ENCODE data around the gene SERPINH1.

The SERPINH1 gene

DNA sequence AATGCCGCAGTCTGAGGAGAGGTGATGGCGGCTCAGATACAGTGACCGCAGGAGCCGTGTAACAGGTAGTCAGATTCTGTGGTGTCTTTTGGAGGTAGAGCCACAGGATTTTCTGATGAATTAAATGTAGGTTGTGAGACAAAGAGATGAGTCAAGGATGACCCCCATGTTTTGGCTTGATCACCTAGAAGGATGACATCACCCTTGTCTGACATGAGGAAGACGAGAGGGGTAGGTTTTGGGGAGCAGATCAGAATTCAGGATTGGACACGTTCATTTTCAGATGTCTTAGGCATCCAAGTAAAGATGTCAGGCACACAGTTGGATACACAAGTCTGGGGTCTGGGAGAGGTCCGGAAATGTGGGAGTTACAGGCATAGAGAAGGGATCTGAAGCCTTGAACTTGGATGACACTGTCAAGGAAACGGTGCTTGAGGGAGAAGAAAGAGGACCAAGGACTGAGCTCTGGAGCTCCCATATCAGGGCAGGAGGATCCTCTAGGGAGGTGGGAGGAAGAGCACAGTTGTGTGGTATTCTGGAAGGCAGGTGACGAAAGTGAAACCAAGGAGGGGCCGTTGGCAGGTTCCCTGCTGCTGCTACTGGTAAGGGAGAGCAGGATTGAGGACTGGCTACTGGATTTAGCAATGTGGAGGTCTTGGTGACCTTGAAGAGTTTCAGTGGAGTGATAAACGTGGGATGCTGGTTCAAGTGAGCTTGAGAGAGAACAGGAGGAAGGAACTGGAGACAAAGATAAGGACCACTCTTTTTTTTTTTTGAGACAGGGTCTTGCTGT is 23.7 kb upstream of the SERPINH1 start:
- H3K4me3 ChIP-seq (ENCODE audit: low read depth, low read length): no peak overlapping the region
- DNase-seq (ENCODE audit: low read depth): no peak
- TF ChIP-seq, protein P1, sequence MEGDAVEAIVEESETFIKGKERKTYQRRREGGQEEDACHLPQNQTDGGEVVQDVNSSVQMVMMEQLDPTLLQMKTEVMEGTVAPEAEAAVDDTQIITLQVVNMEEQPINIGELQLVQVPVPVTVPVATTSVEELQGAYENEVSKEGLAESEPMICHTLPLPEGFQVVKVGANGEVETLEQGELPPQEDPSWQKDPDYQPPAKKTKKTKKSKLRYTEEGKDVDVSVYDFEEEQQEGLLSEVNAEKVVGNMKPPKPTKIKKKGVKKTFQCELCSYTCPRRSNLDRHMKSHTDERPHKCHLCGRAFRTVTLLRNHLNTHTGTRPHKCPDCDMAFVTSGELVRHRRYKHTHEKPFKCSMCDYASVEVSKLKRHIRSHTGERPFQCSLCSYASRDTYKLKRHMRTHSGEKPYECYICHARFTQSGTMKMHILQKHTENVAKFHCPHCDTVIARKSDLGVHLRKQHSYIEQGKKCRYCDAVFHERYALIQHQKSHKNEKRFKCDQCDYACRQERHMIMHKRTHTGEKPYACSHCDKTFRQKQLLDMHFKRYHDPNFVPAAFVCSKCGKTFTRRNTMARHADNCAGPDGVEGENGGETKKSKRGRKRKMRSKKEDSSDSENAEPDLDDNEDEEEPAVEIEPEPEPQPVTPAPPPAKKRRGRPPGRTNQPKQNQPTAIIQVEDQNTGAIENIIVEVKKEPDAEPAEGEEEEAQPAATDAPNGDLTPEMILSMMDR (IDR thresholded peaks at IDR 0.05; ENCODE audit: control insufficient read depth, extremely low read depth, insufficient read depth): no peak

DNA sequence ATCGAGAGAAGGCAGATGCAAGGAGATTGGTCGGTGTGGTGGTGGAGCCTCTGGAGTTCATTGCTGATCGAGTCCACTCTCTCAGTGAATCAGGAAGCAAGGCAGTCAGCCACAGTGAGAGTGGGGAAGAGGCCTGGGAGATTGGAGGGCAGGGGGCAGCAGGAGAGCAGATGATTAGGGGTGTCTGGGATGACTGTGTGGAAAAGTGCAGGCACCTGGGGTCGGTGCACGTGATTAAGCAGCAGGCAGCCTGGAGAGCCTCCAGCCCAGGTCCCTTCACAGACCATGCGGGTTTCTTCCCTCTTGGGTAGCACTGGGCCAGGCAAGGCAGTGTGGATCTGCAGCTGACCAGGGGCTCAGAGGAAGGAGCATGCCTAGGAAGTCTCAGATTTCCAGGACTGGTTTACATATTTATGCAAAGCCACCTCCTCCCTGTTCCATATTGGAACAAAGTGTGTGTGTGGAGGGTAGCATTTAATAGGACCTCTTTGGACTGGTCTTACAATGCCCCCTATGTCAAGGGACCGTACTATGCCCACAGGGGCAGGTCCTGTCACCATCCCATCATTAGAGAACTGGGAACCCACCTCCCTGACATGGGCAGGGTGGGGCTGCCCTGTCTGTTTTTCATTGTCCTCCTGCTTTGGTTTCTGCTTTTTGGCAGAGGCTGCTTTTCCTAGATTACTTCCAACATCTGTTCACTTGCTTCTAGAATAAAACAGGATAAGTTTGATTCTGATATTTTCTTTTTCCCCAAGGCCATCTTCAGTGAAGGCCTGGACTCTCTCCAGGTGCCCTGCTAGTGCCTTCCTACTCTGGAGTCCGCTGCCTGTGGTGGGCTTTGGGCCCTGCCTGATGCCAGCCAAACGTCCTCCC is 22.4 kb upstream of the SERPINH1 start:
- no peak for DNase-seq (ENCODE audit: low read depth)

DNA sequence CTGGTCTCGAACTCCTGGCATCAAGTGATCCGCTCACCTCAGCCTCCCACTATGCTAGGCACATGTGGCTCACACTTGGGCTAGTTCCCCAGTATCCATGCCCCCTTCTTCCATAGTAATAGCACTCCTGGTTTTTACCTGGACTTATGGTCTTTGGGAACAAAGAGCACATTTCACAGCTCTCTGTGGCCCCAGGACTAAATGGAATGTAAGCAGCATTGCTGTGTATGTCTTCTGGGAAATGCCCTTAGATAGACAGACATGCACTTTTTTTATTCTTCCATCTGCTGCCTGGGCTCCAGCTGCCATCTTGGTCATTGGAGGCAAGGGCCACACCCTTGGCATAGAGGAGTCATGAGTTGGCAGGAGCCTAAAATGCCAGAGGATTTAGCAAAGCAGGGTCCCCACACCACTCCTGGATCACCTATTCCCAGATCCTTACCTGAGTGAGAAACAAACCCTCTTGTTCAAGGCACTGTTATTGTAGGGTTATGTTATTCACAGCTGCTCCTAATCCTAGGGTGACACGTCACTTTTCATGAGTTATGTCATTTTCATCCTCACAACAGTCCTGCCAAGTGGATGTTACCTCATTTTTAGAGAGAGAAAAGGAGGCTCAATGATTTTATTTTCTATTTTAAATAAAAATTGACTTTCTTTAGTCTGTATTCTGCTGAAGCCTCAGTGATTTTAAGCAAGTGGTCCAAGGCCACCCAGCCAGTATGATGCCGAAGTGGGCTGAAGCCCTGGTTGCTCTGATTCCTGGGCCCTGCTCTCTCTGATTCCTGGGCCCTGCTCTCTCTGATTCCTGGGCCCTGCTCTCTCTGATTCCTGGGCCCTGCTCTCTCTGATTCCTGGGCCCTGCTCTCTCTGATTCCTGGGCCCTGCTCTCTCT is 20.6 kb upstream of the SERPINH1 start:
- no peak overlapping the region for H3K4me3 ChIP-seq (ENCODE audit: low read depth, low read length)
- DNase-seq (ENCODE audit: low read depth): no peak
- TF ChIP-seq, protein P1 (IDR thresholded peaks at IDR 0.05; ENCODE audit: control insufficient read depth, extremely low read depth, insufficient read depth): no peak

More for the DNA sequence above, 22.4 kb upstream of the SERPINH1 start:
- TF ChIP-seq, protein P1 (IDR thresholded peaks at IDR 0.05; ENCODE audit: control insufficient read depth, extremely low read depth, insufficient read depth): no peak
- no peak overlapping the region for H3K4me3 ChIP-seq (ENCODE audit: low read depth, low read length)

DNA sequence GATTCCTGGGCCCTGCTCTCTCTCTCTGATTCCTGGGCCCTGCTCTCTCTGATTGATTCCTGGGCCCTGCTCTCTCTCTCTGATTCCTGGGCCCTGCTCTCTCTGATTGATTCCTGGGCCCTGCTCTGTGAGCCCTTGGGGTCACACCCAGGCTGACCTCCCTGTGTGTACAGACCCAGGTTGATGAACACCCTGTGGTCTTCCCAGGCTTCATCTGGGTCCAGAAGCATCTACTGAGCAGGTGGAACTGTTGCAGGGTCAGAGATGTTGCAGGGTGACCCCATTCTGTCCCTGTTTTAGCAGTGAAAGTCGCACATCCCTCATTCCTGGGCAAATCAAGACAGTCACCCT is 20.0 kb upstream of the SERPINH1 start:
- H3K4me3 ChIP-seq (ENCODE audit: low read depth, low read length): no peak overlapping the region
- TF ChIP-seq, protein P1 (IDR thresholded peaks at IDR 0.05; ENCODE audit: control insufficient read depth, extremely low read depth, insufficient read depth): no peak
- no peak for DNase-seq (ENCODE audit: low read depth)

DNA sequence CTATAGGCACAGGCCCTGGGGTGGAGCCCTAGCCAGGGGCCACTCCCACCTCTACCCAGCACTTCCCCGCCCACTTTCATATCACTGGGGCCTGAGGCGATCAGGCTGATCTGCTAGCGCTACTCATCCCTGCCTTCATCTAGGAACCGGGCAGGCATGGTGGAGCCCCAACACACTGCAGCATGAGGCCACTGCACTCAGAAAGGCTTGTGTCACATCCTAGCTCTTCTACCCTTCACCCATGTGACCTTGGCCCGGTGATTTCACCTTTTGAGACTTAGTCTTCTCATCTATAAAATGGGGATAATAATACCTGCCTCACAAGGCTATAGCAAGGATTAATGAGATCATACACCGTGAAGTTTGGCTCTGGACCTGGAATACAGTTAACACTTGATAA is 18.2 kb upstream of the SERPINH1 start:
- no peak for DNase-seq (ENCODE audit: low read depth)
- TF ChIP-seq, protein P1 (IDR thresholded peaks at IDR 0.05; ENCODE audit: control insufficient read depth, extremely low read depth, insufficient read depth): no peak
- no peak overlapping the region for H3K4me3 ChIP-seq (ENCODE audit: low read depth, low read length)

DNA sequence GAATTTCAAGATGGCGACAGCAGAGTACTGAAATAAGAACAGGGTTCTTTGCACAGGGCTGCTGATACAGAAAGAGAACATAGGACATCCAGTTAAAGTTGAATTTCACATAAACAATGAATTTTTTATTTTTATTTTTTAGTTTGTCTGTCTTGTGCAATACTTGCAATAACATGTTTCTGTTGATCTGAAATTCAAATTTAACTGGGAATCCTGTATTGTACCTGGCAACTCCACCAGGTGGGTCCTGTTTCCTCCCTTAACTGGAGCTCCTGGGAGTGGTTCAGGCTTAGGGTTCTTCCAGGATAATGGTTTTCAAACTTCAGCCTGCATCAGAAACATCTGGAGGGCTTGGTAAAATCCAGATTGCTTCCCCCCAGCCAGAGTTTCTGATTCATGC is 14.9 kb upstream of the SERPINH1 start:
- TF ChIP-seq, protein P1 (IDR thresholded peaks at IDR 0.05; ENCODE audit: control insufficient read depth, extremely low read depth, insufficient read depth): no peak
- no peak for DNase-seq (ENCODE audit: low read depth)
- no peak overlapping the region for H3K4me3 ChIP-seq (ENCODE audit: low read depth, low read length)
